Measurements from ENCODE around the gene ST3GAL2.
"Not testable (repeated sequence)": the region's sequence is repeated elsewhere in the genome, so short reads cannot be mapped to it uniquely, and the experiment has no call there.

The ST3GAL2 gene

GRCh38 chr16:70349783-70350182 lies 89.1 kb downstream of the ST3GAL2 start:
- H3K36me3 Mint-ChIP-seq (ENCODE audit: low read depth): peaks cover 25% of the 10 kb centered on the region
- DNase-seq: no peak

GRCh38 chr16:70348991-70349390 lies 89.9 kb downstream of the ST3GAL2 start:
- peaks cover 3% of the 10 kb centered on the region for H3K27me3 Mint-ChIP-seq (ENCODE audit: low read depth, poor library complexity)
- TF ChIP-seq, protein P1, sequence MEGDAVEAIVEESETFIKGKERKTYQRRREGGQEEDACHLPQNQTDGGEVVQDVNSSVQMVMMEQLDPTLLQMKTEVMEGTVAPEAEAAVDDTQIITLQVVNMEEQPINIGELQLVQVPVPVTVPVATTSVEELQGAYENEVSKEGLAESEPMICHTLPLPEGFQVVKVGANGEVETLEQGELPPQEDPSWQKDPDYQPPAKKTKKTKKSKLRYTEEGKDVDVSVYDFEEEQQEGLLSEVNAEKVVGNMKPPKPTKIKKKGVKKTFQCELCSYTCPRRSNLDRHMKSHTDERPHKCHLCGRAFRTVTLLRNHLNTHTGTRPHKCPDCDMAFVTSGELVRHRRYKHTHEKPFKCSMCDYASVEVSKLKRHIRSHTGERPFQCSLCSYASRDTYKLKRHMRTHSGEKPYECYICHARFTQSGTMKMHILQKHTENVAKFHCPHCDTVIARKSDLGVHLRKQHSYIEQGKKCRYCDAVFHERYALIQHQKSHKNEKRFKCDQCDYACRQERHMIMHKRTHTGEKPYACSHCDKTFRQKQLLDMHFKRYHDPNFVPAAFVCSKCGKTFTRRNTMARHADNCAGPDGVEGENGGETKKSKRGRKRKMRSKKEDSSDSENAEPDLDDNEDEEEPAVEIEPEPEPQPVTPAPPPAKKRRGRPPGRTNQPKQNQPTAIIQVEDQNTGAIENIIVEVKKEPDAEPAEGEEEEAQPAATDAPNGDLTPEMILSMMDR (IDR thresholded peaks at IDR 0.05): no peak
- H3K4me3 Mint-ChIP-seq: no peak overlapping the region
- peaks cover 18% of the 10 kb centered on the region for H3K4me1 Mint-ChIP-seq
- DNase-seq: no peak
- H3K36me3 Mint-ChIP-seq (ENCODE audit: low read depth): peaks cover 20% of the 10 kb centered on the region
- H3K9me3 Mint-ChIP-seq: peaks cover 3% of the 10 kb centered on the region
- H3K27ac Mint-ChIP-seq: no peak overlapping the region

More at GRCh38 chr16:70349783-70350182, 89.1 kb downstream of the ST3GAL2 start:
- peaks cover 18% of the 10 kb centered on the region for H3K4me1 Mint-ChIP-seq
- H3K4me3 Mint-ChIP-seq: no peak overlapping the region
- TF ChIP-seq, protein P1 (IDR thresholded peaks at IDR 0.05): no peak
- no peak overlapping the region for H3K27ac Mint-ChIP-seq
- peaks cover 3% of the 10 kb centered on the region for H3K9me3 Mint-ChIP-seq
- H3K27me3 Mint-ChIP-seq (ENCODE audit: low read depth, poor library complexity): peaks cover 3% of the 10 kb centered on the region

DNA sequence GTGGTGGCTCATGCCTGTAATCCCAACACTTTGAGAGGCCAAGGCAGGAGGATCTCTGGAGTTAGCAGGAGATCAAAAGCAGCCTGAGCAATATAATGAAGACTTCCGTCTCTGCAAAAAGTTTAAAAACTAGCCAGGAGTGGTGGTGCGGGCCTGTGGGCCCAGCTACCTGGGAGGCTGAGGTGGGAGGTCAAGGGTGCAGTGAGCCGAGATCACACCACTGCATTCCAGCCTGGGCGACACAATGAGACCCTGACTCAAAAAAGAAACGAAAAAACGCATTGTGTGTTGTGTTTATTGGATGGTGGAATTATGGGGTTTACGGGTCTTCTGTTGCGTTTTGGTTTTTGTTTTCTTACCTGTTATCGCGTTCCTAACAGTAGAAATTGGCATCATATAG lies 93.1 kb downstream of the ST3GAL2 start:
- H3K27me3 Mint-ChIP-seq (ENCODE audit: low read depth, poor library complexity): peaks cover 7% of the 10 kb centered on the region
- peak overlapping the region; percentile 98 for H3K4me3 Mint-ChIP-seq
- DNase-seq: no peak
- peak overlapping the region; percentile 83 for H3K27ac Mint-ChIP-seq
- peaks cover 18% of the 10 kb centered on the region for H3K4me1 Mint-ChIP-seq
- H3K36me3 Mint-ChIP-seq (ENCODE audit: low read depth): peaks cover 9% of the 10 kb centered on the region
- peaks cover 3% of the 10 kb centered on the region for H3K9me3 Mint-ChIP-seq
- TF ChIP-seq, protein P1 (IDR thresholded peaks at IDR 0.05): no peak

DNA sequence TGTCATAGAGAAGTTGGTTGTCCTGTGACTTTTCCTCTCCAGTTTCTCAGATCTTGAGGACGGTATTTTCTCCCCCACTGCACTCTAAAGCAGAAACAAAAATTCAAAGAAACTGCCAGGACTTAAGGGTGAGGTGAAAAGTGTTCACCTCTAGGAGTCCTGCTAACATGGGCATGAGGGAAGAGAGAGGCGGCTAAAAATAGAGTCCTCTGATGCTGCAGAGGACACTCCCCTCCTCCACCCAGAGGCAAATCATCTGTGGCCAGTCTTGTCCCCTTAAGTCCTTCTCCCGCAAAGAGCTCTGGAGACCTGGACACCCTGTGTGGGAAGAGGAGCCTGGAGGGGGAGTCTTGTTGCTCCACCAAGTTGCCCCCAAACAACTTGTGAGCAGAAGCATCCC lies 96.9 kb downstream of the ST3GAL2 start:
- Mint-ChIP-seq H3K27me3 (ENCODE audit: low read depth, poor library complexity) (peaks cover 7% of the 10 kb centered on the region), H3K36me3 (ENCODE audit: low read depth) (peaks cover 5% of the 10 kb centered on the region), H3K9me3 (peaks cover 3% of the 10 kb centered on the region), H3K27ac (peak overlapping the region; percentile 40), H3K4me1 (peaks cover 7% of the 10 kb centered on the region), H3K4me3 (no peak overlapping the region)
- TF ChIP-seq, protein P1 (IDR thresholded peaks at IDR 0.05): no peak
- DNase-seq: no peak

DNA sequence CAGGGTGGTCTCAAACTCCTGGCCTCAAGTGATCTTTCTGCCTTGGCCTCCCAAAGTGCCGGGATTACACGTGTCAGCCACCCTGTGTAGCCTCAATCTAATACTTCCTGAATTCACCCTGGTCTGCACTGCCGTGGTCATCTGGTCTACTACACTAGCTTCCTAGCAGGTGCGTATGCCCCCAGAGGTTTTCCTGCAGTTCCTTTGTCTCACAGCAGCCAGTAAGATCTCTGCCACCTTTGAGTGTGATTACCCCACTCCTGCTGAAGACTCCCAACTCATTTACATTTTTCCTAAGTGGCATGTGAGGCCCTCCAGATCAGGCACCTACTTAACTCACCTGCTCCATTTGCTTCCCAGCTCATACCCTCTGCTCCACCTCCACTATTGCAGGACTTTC lies 97.3 kb downstream of the ST3GAL2 start:
- peaks cover 3% of the 10 kb centered on the region for H3K9me3 Mint-ChIP-seq

GRCh38 chr16:70337814-70338213 lies 101.1 kb downstream of the ST3GAL2 start:
- no peaks in the 10 kb centered on the region for H3K9me3 Mint-ChIP-seq
- H3K27me3 Mint-ChIP-seq (ENCODE audit: low read depth, poor library complexity): peaks cover 3% of the 10 kb centered on the region
- TF ChIP-seq, protein P1 (IDR thresholded peaks at IDR 0.05): no peak
- no peak for DNase-seq
- H3K4me1 Mint-ChIP-seq: no peaks in the 10 kb centered on the region
- H3K36me3 Mint-ChIP-seq (ENCODE audit: low read depth): peaks cover 39% of the 10 kb centered on the region
- H3K27ac Mint-ChIP-seq: no peak overlapping the region
- H3K4me3 Mint-ChIP-seq: no peak overlapping the region

More for the DNA sequence above, 97.3 kb downstream of the ST3GAL2 start:
- peaks cover 6% of the 10 kb centered on the region for H3K4me1 Mint-ChIP-seq
- H3K4me3 Mint-ChIP-seq: no peak overlapping the region
- DNase-seq: no peak
- H3K27ac Mint-ChIP-seq: peak overlapping the region; percentile 40
- H3K36me3 Mint-ChIP-seq (ENCODE audit: low read depth): peaks cover 6% of the 10 kb centered on the region
- TF ChIP-seq, protein P1 (IDR thresholded peaks at IDR 0.05): no peak
- H3K27me3 Mint-ChIP-seq (ENCODE audit: low read depth, poor library complexity): peaks cover 5% of the 10 kb centered on the region

DNA sequence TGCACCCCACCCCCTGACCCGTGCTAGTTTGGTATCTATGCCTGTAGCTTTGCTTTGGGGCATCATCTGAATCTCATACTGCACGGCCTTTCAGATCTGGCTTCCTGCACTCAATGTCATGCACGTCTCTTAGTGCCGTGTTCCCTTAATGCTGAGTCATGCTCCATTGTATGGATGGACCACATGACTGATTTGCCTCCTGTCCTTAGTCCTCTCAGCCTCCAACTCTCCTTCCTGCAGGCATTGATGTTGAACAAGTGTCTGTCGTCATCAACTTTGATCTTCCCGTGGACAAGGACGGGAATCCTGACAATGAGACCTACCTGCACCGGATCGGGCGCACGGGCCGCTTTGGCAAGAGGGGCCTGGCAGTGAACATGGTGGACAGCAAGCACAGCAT lies 106.2 kb downstream of the ST3GAL2 start:
- H3K4me1 Mint-ChIP-seq; H3K9me3 Mint-ChIP-seq; H3K27me3 Mint-ChIP-seq (ENCODE audit: low read depth, poor library complexity); DNase-seq; H3K4me3 Mint-ChIP-seq; H3K27ac Mint-ChIP-seq: not testable (repeated sequence)
- peaks cover 52% of the 10 kb centered on the region for H3K36me3 Mint-ChIP-seq (ENCODE audit: low read depth)
